ENCODE results near the gene OLR1.
A peak's percentile ranks its signal among the peaks of the same experiment; 100 is the strongest.
"Not testable (repeated sequence)": the region's sequence is repeated elsewhere in the genome, so short reads cannot be mapped to it uniquely, and the experiment has no call there.

The OLR1 gene

DNA sequence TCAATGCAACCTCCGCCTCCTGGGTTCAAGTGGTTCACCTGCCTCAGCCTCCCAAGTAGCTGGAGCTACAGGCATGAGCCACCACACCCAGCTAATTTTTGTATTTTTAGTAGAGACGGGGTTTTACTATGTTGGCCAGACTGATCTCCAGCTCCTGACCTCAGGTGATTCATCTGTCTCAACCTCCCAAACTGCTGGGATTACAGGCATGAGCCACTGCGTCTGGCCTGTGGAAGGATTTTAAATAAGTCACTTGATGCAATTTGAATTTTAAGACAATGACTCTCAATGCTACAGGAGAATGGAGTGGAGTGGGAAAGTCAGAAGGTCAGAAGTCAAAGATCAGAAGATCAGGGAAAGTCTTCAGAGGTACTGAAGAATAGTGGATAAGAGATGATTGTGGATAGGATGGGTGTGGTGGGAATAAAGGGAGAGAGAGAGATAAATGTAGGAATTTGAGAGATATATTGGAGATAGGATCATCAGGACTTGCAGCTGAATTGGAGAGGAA lies 22.3 kb upstream of the OLR1 start:
- Mint-ChIP-seq H3K4me3 (no peak overlapping the region), H3K4me1 (peaks cover 5% of the 10 kb centered on the region), H3K27me3 (ENCODE audit: low read depth) (peaks cover 4% of the 10 kb centered on the region), H3K9me3 (no peaks in the 10 kb centered on the region), H3K36me3 (ENCODE audit: low read depth) (no peaks in the 10 kb centered on the region), H3K27ac (no peak overlapping the region)
- TF ChIP-seq, protein P1, sequence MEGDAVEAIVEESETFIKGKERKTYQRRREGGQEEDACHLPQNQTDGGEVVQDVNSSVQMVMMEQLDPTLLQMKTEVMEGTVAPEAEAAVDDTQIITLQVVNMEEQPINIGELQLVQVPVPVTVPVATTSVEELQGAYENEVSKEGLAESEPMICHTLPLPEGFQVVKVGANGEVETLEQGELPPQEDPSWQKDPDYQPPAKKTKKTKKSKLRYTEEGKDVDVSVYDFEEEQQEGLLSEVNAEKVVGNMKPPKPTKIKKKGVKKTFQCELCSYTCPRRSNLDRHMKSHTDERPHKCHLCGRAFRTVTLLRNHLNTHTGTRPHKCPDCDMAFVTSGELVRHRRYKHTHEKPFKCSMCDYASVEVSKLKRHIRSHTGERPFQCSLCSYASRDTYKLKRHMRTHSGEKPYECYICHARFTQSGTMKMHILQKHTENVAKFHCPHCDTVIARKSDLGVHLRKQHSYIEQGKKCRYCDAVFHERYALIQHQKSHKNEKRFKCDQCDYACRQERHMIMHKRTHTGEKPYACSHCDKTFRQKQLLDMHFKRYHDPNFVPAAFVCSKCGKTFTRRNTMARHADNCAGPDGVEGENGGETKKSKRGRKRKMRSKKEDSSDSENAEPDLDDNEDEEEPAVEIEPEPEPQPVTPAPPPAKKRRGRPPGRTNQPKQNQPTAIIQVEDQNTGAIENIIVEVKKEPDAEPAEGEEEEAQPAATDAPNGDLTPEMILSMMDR (IDR thresholded peaks at IDR 0.05; ENCODE audit: unreplicated experiment in 3 of 3) = no peak

DNA sequence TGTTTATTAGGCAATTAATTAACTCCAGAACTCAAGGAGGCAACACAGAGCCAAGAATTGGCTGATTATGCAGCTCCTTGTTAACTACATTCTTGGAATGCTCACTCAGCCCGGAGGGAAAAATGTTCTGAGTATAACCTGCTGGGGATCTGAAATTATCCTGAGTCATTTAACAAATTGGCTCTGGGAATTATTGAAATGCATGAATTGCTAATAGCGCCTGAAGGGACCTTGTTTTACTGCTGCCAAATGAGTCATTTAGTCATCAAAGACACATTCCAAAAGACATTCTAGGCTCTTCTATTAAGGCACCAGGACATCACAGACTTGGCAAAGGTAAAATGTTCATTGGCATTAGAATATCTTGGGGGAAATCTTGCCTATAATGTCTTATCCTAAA lies 19.9 kb upstream of the OLR1 start:
- Mint-ChIP-seq H3K27ac (no peak overlapping the region), H3K4me1 (peaks cover 5% of the 10 kb centered on the region)

DNA sequence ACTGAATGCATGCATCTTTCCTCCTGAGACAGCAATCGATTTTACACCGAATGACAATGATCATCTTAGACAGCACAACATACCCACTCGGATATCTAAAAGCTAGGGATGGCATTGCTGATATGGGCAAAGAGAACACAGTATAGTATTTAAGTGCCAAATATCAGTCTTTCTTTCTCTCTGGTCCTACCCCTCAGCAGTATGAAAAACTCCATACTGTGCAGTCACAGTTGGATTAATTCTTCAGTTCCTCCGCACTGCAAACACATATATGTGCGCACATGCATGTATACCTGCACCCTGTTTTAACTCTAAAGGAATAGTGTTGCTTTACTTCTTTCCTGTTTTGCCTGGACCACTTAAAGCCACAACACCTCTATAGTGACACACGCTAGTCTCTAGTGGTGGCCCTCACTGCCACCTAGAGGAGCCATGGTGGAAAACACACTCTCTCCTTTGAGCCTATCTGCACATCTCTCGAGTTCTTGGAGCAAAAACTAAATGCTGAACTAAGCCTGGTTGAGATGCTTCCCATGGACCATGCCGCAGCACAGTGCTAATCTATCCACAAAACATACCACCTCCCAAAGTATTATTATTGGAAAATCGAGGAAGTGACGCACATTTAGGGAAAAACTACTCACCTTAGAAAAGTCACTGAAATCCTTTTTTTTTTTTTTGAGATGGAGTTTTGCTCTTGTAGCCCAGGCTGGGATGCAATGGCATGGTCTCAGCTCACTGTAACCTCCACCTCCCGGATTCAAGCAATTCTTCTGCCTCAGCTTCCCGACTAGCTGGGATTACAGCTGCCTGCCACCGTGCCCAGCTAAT lies 18.8 kb upstream of the OLR1 start:
- peaks cover 10% of the 10 kb centered on the region for H3K27me3 Mint-ChIP-seq (ENCODE audit: low read depth)
- H3K27ac Mint-ChIP-seq = no peak overlapping the region
- peaks cover 5% of the 10 kb centered on the region for H3K4me1 Mint-ChIP-seq
- H3K4me3 Mint-ChIP-seq = no peak overlapping the region
- TF ChIP-seq, protein P1 (IDR thresholded peaks at IDR 0.05; ENCODE audit: unreplicated experiment in 3 of 3) = peak; percentile 67 to 71 (median 70)
- H3K9me3 Mint-ChIP-seq = no peaks in the 10 kb centered on the region
- H3K36me3 Mint-ChIP-seq (ENCODE audit: low read depth) = no peaks in the 10 kb centered on the region

More for the DNA sequence above, 19.9 kb upstream of the OLR1 start:
- TF ChIP-seq, protein P1 (IDR thresholded peaks at IDR 0.05; ENCODE audit: unreplicated experiment in 3 of 3) = no peak
- Mint-ChIP-seq H3K4me3 (no peak overlapping the region), H3K36me3 (ENCODE audit: low read depth) (no peaks in the 10 kb centered on the region), H3K9me3 (no peaks in the 10 kb centered on the region), H3K27me3 (ENCODE audit: low read depth) (peaks cover 10% of the 10 kb centered on the region)

DNA sequence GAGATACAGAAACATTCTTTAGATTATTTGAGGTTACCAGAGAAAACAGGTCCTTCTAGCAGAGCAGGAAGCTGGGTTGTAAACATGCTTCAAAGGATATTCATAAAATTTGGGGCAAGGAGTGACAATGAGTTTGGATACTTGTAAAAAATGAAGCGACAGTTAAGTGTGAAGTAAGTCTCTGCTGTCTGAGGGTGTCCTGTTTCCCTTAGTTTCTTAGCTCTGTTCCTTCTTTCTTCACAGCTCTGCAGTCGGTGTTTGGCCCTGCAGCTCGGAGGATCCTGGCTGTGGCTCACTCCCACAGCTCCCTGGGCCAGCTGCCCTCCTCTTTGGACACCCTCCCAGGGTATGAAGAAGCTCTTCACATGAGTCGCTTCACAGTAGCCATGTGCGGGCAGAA lies 17.7 kb upstream of the OLR1 start:
- Mint-ChIP-seq H3K4me1 (peaks cover 8% of the 10 kb centered on the region), H3K4me3 (no peak overlapping the region), H3K27ac (no peak overlapping the region), H3K36me3 (ENCODE audit: low read depth) (no peaks in the 10 kb centered on the region), H3K9me3 (no peaks in the 10 kb centered on the region), H3K27me3 (ENCODE audit: low read depth) (peaks cover 10% of the 10 kb centered on the region)
- TF ChIP-seq, protein P1 (IDR thresholded peaks at IDR 0.05; ENCODE audit: unreplicated experiment in 3 of 3) = no peak

DNA sequence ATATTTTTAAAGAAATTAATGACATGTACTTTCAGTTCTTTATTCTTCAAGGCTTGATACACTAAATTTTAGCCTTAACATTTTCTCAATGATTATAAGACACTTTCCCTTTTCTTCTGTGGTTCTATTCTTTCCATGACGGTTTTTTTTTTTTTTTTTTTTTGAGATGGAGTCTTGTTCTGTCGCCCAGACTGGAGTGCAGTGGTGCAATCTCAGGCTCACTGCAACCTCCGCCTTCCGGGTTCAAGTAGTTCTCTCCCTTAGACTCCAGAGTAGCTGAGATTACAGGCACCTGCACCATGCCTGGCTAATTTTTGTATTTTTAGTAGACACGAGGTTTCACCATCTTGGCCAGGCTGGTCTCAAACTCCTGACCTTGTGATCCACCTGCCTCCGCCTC lies 15.0 kb upstream of the OLR1 start:
- not testable (repeated sequence) for H3K4me3 Mint-ChIP-seq; H3K27ac Mint-ChIP-seq; H3K9me3 Mint-ChIP-seq; H3K36me3 Mint-ChIP-seq (ENCODE audit: low read depth)
- peaks cover 19% of the 10 kb centered on the region for H3K4me1 Mint-ChIP-seq
- H3K27me3 Mint-ChIP-seq (ENCODE audit: low read depth) = peaks cover 10% of the 10 kb centered on the region

DNA sequence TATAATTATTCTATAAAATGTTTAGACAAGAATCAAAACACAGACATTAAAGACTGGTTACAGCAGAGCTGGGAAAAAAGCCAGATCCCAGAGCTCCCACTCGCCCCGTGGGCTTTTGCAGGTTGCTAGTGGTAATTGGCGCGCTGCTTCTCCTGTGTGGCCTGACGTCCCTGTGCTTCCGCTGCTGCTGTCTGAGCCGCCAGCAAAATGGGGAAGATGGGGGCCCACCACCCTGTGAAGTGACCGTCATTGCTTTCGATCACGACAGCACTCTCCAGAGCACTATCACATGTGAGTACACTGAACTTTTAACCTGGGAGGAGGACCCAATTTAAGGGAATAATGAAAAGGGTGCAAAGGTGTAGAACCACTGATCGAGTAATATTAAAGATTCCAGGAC lies 14.4 kb upstream of the OLR1 start:
- peaks cover 10% of the 10 kb centered on the region for H3K27me3 Mint-ChIP-seq (ENCODE audit: low read depth)
- no peaks in the 10 kb centered on the region for H3K9me3 Mint-ChIP-seq
- peaks cover 19% of the 10 kb centered on the region for H3K4me1 Mint-ChIP-seq

More for the DNA sequence above, 14.4 kb upstream of the OLR1 start:
- H3K4me3 Mint-ChIP-seq = no peak overlapping the region
- TF ChIP-seq, protein P1 (IDR thresholded peaks at IDR 0.05; ENCODE audit: unreplicated experiment in 3 of 3) = no peak
- no peak overlapping the region for H3K27ac Mint-ChIP-seq
- H3K36me3 Mint-ChIP-seq (ENCODE audit: low read depth) = no peaks in the 10 kb centered on the region

All from nephron (organoid).